ENCODE measurements around the gene ZNF473.

- TF ChIP-seq CTCF (conservative IDR thresholded peaks at IDR 0.05; ENCODE audit: low read length) (no peak), EZH2phosphoT487 (IDR thresholded peaks at IDR 0.05; ENCODE audit: borderline replicate concordance, low read depth, low read length) (no peak)
Observed at GRCh38 chr19:50065938-50066337, 40.1 kb downstream of the ZNF473 start.
